ENCODE data around the gene ADAMTS12.

DNA sequence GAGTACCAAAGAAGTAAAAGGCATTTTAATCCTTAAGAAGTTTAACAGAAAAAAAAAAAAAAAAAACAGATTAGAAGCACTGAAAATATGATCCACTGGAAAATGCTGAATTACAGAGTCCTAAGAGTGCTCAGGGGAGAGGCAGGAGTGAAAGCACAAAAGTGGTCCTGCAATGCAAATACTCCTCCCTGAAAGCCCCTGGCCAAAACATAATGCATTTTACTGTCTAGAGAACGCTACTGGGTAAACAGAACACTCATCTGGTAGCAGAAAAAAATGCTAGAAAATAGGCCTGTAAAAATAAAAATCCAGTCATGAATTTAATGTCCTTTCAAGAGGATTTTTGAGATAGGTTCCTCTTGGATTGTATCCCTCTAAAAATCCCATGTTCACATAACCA lies 81.9 kb downstream of the ADAMTS12 start:
- TF ChIP-seq, protein P1, sequence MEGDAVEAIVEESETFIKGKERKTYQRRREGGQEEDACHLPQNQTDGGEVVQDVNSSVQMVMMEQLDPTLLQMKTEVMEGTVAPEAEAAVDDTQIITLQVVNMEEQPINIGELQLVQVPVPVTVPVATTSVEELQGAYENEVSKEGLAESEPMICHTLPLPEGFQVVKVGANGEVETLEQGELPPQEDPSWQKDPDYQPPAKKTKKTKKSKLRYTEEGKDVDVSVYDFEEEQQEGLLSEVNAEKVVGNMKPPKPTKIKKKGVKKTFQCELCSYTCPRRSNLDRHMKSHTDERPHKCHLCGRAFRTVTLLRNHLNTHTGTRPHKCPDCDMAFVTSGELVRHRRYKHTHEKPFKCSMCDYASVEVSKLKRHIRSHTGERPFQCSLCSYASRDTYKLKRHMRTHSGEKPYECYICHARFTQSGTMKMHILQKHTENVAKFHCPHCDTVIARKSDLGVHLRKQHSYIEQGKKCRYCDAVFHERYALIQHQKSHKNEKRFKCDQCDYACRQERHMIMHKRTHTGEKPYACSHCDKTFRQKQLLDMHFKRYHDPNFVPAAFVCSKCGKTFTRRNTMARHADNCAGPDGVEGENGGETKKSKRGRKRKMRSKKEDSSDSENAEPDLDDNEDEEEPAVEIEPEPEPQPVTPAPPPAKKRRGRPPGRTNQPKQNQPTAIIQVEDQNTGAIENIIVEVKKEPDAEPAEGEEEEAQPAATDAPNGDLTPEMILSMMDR (conservative IDR thresholded peaks at IDR 0.05 in 1 of 2, IDR thresholded peaks at IDR 0.05 in 1 of 2; ENCODE audit: low read depth in 1 of 2, low read length in 2 of 2) = no peak
- TF ChIP-seq EZH2 (IDR thresholded peaks at IDR 0.05; ENCODE audit: low read length, missing control alignments) = no peak
